RWPE1 (cell line): ENCODE measurements around the gene TRPC1.

Source experiments
- CTCF ChIA-PET: fragments of 350-600 bp; sonication (Branson Sonifier 250); formaldehyde crosslinking; extraction: SDS; loops from one replicate; lab custom pipeline; 2021; lab: Yijun Ruan, JAX
- POLR2A ChIA-PET: fragments of 400-600 bp; formaldehyde crosslinking; extraction: SDS; loops from one replicate; lab custom pipeline; 2020; ENCODE audit warnings: antibody characterized with exemption; ENCODE audit not compliant: low non-redundant PET; lab: Yijun Ruan, JAX
- DNase-seq: peaks from one replicate; pipeline ENCODE4 v3.0.0; 2012; ENCODE audit warnings: low spot score
- H3K27ac ChIP-seq: fragments of 450-650 bp; 2 replicates; pipeline ENCODE4 v1.5.1; 2017
- TF ChIP-seq, protein P1 (sequence below): fragments of 450-650 bp; conservative IDR thresholded peaks from 2 replicates; pipeline ENCODE4 v1.5.1; 2017; ENCODE audit warnings: low read depth, mild to moderate bottlenecking

TRPC1 gene

DNA sequence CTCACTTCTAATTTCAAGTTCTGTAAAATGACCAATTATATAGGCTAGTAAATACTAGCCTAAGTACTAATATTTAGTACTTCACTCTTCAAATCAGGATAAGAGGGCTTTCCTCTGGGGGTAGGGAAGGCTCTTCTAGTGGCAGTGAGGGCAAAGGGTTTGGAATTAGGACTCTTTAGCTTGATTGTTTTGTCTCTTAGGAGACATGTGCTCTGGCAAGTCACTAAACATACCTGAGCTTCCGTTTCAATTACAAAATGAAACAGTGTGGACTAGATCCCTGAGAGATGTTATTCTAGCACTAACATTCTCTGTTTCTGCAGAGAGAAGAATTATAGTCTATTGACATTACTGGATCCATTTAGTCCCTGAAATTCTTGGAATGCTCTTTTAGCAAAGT is 93.5 kb downstream of the TRPC1 start:
- TF ChIP-seq, protein P1, sequence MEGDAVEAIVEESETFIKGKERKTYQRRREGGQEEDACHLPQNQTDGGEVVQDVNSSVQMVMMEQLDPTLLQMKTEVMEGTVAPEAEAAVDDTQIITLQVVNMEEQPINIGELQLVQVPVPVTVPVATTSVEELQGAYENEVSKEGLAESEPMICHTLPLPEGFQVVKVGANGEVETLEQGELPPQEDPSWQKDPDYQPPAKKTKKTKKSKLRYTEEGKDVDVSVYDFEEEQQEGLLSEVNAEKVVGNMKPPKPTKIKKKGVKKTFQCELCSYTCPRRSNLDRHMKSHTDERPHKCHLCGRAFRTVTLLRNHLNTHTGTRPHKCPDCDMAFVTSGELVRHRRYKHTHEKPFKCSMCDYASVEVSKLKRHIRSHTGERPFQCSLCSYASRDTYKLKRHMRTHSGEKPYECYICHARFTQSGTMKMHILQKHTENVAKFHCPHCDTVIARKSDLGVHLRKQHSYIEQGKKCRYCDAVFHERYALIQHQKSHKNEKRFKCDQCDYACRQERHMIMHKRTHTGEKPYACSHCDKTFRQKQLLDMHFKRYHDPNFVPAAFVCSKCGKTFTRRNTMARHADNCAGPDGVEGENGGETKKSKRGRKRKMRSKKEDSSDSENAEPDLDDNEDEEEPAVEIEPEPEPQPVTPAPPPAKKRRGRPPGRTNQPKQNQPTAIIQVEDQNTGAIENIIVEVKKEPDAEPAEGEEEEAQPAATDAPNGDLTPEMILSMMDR: no peak
- DNase-seq: no peak
- no peak overlapping the region for H3K27ac ChIP-seq
- ChIA-PET CTCF (interaction anchor here (0.6 to 2.2 kb wide), 2 partner anchors 11 to 148 kb away, joined by 4 to 9 read pairs; no protein-coding TSS in a partner anchor), POLR2A (no interaction called here)

DNA sequence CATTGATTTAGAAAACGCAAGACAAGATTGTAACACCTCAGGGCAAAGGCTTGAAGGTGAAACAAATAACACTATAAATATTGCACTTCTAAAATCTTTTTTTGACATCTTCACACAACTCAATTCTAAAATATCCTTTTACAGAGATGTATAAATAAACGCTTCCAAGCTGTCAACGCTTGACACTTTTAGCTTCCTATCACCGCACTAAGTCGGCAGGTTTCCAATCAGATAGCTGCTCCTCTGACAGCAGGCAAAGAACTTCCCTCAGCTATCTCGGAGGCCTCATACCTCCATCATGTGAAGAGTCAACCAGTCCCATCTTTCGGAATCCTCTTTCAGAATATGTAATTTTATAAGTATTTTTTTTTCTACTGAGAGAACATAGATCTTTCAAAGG is 94.1 kb downstream of the TRPC1 start:
- no peak for DNase-seq
- TF ChIP-seq, protein P1: no peak
- H3K27ac ChIP-seq: no peak overlapping the region
- POLR2A ChIA-PET: no interaction called here
- CTCF ChIA-PET: interaction anchor here (0.6 to 2.2 kb wide), 2 partner anchors 11 to 147 kb away, joined by 4 to 9 read pairs; no protein-coding TSS in a partner anchor

DNA sequence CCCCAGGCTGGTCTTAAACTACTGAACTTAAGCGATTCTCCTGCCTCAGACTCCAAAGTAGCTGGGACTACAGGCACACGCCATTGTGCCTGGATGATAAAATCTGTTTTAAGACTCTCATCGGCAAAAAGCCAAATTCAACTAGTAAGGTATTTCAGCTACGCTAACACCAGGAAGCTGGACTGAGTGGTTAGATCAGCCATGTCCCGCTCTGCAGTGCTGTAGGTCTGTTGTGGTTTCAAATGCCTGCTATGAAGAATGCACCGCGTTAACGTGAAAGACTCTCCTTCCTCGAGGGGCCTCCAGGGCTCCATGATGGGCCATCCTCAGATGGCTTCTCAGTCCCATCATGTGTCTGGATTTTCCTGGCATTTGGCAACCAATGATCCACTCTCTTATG is 94.8 kb downstream of the TRPC1 start:
- ChIA-PET POLR2A (no interaction called here), CTCF (interaction anchor here (0.6 to 1.4 kb wide), 2 partner anchors 10 to 169 kb away, joined by 4 read pairs; no protein-coding TSS in a partner anchor)
- no peak overlapping the region for H3K27ac ChIP-seq
- no peak for DNase-seq
- TF ChIP-seq, protein P1: no peak

DNA sequence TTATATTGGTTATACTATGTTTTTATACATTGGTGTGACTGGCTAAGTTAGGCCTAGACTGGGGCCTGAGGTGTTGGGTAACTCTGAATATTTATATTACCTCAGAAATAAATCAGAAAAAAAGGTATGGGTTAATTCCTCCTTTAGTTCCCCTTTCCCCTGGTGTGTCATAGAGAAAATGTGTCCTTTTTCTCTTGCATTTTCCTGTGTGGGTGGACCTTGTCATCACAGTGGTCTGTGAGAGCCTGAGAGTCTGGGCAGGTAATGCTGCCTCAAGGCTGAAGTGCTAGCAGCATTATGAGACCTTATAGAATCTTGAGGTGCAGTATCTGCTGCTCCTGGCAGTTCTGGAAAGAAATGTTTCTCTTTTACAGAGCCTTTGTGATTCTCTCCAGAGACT is 95.3 kb downstream of the TRPC1 start:
- CTCF ChIA-PET: interaction anchor here (1.4 kb wide), 1 partner anchor 9 kb away, joined by 4 read pairs; no protein-coding TSS in a partner anchor
- no peak for DNase-seq
- H3K27ac ChIP-seq: no peak overlapping the region
- TF ChIP-seq, protein P1: no peak
- POLR2A ChIA-PET: no interaction called here

DNA sequence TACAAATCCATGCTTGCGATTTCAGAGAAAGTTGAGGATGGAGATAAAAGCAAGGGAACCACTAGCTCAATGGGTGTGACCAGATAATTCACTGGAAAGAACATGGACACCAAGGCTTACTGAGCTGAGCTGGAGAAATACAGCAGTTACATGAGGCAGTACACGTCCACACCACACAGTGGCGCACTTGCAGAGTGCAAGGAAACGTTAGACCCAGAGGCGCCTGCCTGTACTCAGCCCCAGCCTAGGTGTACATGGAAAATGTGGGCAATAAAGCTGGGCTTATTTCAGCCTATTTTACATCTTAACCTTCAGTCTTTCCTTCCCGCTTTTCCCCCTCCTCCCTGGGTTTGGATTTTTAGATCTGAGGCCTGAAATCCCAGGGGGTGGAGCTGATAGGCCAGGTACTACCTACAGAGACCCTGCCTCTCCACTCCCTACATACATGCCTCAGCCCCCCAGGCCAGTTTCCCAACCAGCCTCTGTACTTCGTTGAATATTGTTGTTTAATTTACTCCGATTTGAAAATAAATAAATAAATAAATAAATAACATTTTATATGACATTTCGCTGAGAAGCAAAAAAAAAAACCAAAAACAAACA is 105.0 kb downstream of the TRPC1 start:
- TF ChIP-seq, protein P1: peak; percentile 93
- ChIA-PET CTCF (interaction anchor here (0.6 to 2.2 kb wide), 39 partner anchors 10 to 745 kb away, joined by 3 to 15 read pairs (median 4); no protein-coding TSS in a partner anchor), POLR2A (no interaction called here)
- DNase-seq: peak; percentile 57
- no peak overlapping the region for H3K27ac ChIP-seq

DNA sequence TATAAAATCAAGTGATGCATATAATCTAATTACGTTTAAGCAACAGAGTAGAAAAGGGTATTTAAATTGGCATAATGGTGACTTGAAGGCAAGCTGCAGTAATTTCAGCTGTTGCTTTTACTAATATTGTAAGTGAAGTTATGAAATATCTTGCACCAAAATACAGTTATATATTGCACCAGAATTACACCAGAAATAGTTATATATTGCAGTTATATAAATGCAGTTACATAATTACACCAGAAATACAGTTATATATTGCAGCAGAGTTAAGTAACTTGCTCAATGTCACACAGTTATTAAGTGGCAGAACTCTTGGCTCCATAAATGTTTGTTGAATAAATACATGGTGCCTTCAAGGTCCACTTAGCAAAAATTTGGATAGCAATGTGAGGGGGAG is 113.7 kb downstream of the TRPC1 start:
- POLR2A ChIA-PET: no interaction called here
- CTCF ChIA-PET: no interaction called here
- H3K27ac ChIP-seq: no peak overlapping the region
- TF ChIP-seq, protein P1: no peak
- no peak for DNase-seq
